ENCODE data around the gene RPS6KA3.

RPS6KA3 gene

GRCh38 chrX:20266810-20267606, at the start of gene RPS6KA3:
RPS6KA3 (minus strand) TSS chrX:20266909; CDS start chrX:20266632, 277 bp downstream.
- DNase-seq, result peak; percentile 86

- no peak for DNase-seq
Observed at GRCh38 chrX:20315140-20315539, 48.4 kb upstream of the RPS6KA3 start.

GRCh38 chrX:20313899-20314298, 47.2 kb upstream of the RPS6KA3 start:
- DNase-seq, result peak; percentile 48

- no peak for DNase-seq
Observed at GRCh38 chrX:20312018-20312417, 45.3 kb upstream of the RPS6KA3 start.

- peak; percentile 1 for DNase-seq
Observed at GRCh38 chrX:20311505-20311904, 44.8 kb upstream of the RPS6KA3 start.

- DNase-seq, result no peak
Observed at GRCh38 chrX:20309806-20310205, 43.1 kb upstream of the RPS6KA3 start.

- DNase-seq, result no peak
Observed at GRCh38 chrX:20306668-20307067, 40.0 kb upstream of the RPS6KA3 start.

GRCh38 chrX:20300822-20301221, 34.1 kb upstream of the RPS6KA3 start:
- no peak for DNase-seq

- no peak for DNase-seq
Observed at GRCh38 chrX:20294957-20295356, 28.2 kb upstream of the RPS6KA3 start.

- DNase-seq, result no peak
Observed at GRCh38 chrX:20294284-20294683, 27.6 kb upstream of the RPS6KA3 start.

GRCh38 chrX:20285511-20285910, 18.8 kb upstream of the RPS6KA3 start:
- DNase-seq, result no peak

- no peak for DNase-seq
Observed at GRCh38 chrX:20284992-20285391, 18.3 kb upstream of the RPS6KA3 start.

GRCh38 chrX:20284444-20284843, 17.7 kb upstream of the RPS6KA3 start:
- no peak for DNase-seq

- DNase-seq, result no peak
Observed at GRCh38 chrX:20280938-20281337, 14.2 kb upstream of the RPS6KA3 start.

- no peak for DNase-seq
Observed at GRCh38 chrX:20274121-20274520, 7.4 kb upstream of the RPS6KA3 start.

GRCh38 chrX:20271730-20272129, 5.0 kb upstream of the RPS6KA3 start:
- peak; percentile 45 for DNase-seq

GRCh38 chrX:20271186-20271585, 4.5 kb upstream of the RPS6KA3 start:
- DNase-seq, result no peak

GRCh38 chrX:20270562-20270890, 3.8 kb upstream of the RPS6KA3 start:
- peak; percentile 45 for DNase-seq

- DNase-seq, result no peak
Observed at GRCh38 chrX:20269848-20270561, 3.3 kb upstream of the RPS6KA3 start.

- peak; percentile 17 for DNase-seq
Observed at GRCh38 chrX:20267931-20268701, 1.4 kb upstream of the RPS6KA3 start.

- no peak for DNase-seq
Observed at GRCh38 chrX:20267607-20267930, 860 bp upstream of the RPS6KA3 start.

- DNase-seq, result peak; percentile 19
Observed at GRCh38 chrX:20265726-20266681, 705 bp downstream of the RPS6KA3 start.

Measured in inflammatory macrophage treated with lipopolysaccharide for 4 hours (primary cell).